ENCODE results near the gene LPA.
"Not testable (repeated sequence)": the region's sequence is repeated elsewhere in the genome, so short reads cannot be mapped to it uniquely, and the experiment has no call there.

LPA gene

DNA sequence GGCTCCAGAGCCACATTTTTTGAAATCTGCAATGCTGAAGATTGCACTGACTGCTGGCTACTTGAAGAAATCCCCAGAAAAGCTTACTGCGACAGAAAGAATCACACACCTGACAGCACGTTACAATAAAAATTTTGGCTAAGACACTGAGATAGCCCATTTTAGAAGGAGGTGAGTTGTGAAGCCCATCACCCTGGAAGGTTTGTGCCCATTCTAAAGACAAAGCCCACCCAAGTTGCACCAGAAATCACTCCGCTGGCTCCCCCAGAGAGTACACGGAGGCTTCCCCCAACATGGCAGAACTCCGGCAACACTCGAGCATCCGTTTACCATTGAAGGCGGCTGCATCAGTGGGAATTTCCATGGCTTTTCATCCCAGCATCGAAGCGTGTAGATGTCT is 29.4 kb downstream of the LPA start:
- H3K4me3 ChIP-seq (replicated peaks; ENCODE audit: low read depth, low read length) = no peak overlapping the region
- no peak for DNase-seq (ENCODE audit: extremely low read depth, low read depth)

DNA sequence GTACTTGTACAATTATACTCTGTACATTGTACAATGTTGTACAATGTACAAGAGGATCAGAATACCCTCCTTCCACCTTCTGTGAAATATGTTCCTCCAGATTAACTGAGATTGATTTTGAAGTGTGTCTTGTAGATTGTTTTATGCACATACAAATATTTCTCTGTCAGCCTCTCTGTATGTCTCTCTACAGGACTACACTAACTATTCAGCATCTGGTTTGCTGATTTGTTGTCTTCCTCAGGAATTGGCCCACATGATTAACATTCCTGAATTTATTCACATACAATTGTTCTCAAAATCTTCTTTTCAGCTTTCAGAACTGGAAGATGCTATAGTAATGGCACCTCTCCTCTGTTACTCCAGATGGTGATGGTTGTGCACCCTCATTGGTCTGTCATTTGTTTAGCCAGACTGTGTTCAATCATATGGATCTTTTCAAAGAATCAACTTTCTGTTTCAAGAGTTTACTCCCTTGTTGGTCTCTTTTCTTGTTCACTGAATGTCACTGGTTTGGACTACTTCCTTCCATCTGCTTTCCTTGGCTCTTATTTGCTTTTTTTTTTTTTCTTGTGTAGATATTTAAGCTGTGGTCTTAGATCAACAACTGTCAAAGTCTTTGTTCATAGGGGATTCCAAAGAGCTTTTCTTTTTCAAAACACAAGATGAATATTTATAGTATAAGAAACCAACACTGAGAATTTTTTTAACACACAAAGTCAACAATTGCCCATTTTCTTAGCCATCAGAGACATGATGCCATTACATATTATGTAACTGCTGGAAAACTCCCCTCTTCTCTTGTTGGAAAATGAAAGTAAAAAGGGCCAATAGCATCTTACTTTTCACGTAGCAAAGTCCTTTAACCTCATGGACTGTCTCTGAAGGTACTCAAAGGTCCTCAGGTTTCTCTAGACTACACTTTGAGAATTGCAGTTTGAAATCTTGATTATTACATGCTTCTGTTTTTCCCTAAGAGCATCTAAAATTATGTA is 67.9 kb downstream of the LPA start:
- no peak for DNase-seq (ENCODE audit: extremely low read depth, low read depth)
- H3K4me3 ChIP-seq (replicated peaks; ENCODE audit: low read depth, low read length) = no peak overlapping the region
- TF ChIP-seq, protein P1, sequence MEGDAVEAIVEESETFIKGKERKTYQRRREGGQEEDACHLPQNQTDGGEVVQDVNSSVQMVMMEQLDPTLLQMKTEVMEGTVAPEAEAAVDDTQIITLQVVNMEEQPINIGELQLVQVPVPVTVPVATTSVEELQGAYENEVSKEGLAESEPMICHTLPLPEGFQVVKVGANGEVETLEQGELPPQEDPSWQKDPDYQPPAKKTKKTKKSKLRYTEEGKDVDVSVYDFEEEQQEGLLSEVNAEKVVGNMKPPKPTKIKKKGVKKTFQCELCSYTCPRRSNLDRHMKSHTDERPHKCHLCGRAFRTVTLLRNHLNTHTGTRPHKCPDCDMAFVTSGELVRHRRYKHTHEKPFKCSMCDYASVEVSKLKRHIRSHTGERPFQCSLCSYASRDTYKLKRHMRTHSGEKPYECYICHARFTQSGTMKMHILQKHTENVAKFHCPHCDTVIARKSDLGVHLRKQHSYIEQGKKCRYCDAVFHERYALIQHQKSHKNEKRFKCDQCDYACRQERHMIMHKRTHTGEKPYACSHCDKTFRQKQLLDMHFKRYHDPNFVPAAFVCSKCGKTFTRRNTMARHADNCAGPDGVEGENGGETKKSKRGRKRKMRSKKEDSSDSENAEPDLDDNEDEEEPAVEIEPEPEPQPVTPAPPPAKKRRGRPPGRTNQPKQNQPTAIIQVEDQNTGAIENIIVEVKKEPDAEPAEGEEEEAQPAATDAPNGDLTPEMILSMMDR (IDR thresholded peaks at IDR 0.05; ENCODE audit: low read depth, low read length, missing control alignments) = no peak

More for the DNA sequence above, 29.4 kb downstream of the LPA start:
- TF ChIP-seq, protein P1 (IDR thresholded peaks at IDR 0.05; ENCODE audit: low read depth, low read length, missing control alignments) = no peak

- DNase-seq (ENCODE audit: extremely low read depth, low read depth) = not testable (repeated sequence)
These were observed 68.8 kb downstream of the LPA start for GRCh38 chr6:160595297-160595696.

GRCh38 chr6:160586374-160586773 is 77.7 kb downstream of the LPA start:
- no peak overlapping the region for H3K4me3 ChIP-seq (replicated peaks; ENCODE audit: low read depth, low read length)
- TF ChIP-seq, protein P1 (IDR thresholded peaks at IDR 0.05; ENCODE audit: low read depth, low read length, missing control alignments) = no peak
- no peak for DNase-seq (ENCODE audit: extremely low read depth, low read depth)

More at GRCh38 chr6:160595297-160595696, 68.8 kb downstream of the LPA start:
- not testable (repeated sequence) for H3K4me3 ChIP-seq (replicated peaks; ENCODE audit: low read depth, low read length)

GRCh38 chr6:160583794-160584193 is 80.3 kb downstream of the LPA start:
- no peak overlapping the region for H3K4me3 ChIP-seq (replicated peaks; ENCODE audit: low read depth, low read length)
- TF ChIP-seq, protein P1 (IDR thresholded peaks at IDR 0.05; ENCODE audit: low read depth, low read length, missing control alignments) = no peak
- no peak for DNase-seq (ENCODE audit: extremely low read depth, low read depth)

DNA sequence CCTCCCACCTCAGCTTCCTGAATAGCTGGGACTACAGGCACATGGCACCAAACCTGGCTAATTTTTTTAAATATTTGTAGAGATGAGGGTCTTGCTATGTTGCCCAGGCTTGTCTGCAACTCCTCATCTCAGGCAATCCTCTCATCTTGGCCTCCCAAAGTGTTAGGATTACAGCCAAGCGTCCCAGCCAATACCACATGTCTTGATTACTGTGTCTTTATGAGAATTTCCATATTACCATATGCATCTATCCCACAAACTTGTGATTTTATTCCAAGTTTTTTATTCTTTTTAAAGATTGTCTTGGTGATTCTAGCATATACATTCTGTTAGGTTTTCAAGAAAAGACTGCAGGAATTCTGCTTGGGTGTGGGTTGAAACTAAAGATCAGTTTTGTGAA is 82.7 kb downstream of the LPA start:
- no peak overlapping the region for H3K4me3 ChIP-seq (replicated peaks; ENCODE audit: low read depth, low read length)
- TF ChIP-seq, protein P1 (IDR thresholded peaks at IDR 0.05; ENCODE audit: low read depth, low read length, missing control alignments) = no peak
- DNase-seq (ENCODE audit: extremely low read depth, low read depth) = no peak

GRCh38 chr6:160578515-160578914 is 85.6 kb downstream of the LPA start:
- DNase-seq (ENCODE audit: extremely low read depth, low read depth) = not testable (repeated sequence)

More at GRCh38 chr6:160578515-160578914, 85.6 kb downstream of the LPA start:
- H3K4me3 ChIP-seq (replicated peaks; ENCODE audit: low read depth, low read length) = not testable (repeated sequence)
